Inflammatory macrophage treated with lipopolysaccharide for 1 hour (primary cell): ENCODE measurements around the gene COX7A2L.
"Not testable (repeated sequence)": the region's sequence is repeated elsewhere in the genome, so short reads cannot be mapped to it uniquely, and the experiment has no call there.

Experiments
- DNase-seq, 2 donors: peaks; one replicate each; pipeline ENCODE4 v3.0.0-alpha.2; 2020 to 2022

Gene COX7A2L

GRCh38 chr2:42366411-42366810, 5.4 kb upstream of the COX7A2L start:
- DNase-seq, result no peak

- no peak for DNase-seq
These were observed 3.6 kb upstream of the COX7A2L start for GRCh38 chr2:42364658-42365057.

- DNase-seq, result peak in 1 of 2 donors; percentile 20
These were observed 2.4 kb upstream of the COX7A2L start for GRCh38 chr2:42363413-42363812.

- DNase-seq, result no peak
These were observed 789 bp upstream of the COX7A2L start for GRCh38 chr2:42361728-42362283.

- DNase-seq, result no peak
These were observed 526 bp downstream of the COX7A2L start for GRCh38 chr2:42360493-42360889.

- peak; percentile 47 to 51 for DNase-seq
These were observed 993 bp downstream of the COX7A2L start for GRCh38 chr2:42359965-42360483.

GRCh38 chr2:42359304-42359964, 1.6 kb downstream of the COX7A2L start:
- DNase-seq, result peak in 1 of 2 donors; percentile 21

GRCh38 chr2:42353792-42354429, 7.1 kb downstream of the COX7A2L start:
- DNase-seq, result no peak

- no peak for DNase-seq
These were observed 9.2 kb downstream of the COX7A2L start for GRCh38 chr2:42351864-42352263.

- DNase-seq, result no peak
These were observed 10.5 kb downstream of the COX7A2L start for GRCh38 chr2:42350434-42351063.

- DNase-seq, result no peak
These were observed 12.8 kb downstream of the COX7A2L start for GRCh38 chr2:42348113-42348805.

- DNase-seq, result not testable (repeated sequence)
These were observed 13.5 kb downstream of the COX7A2L start for GRCh38 chr2:42347518-42347917.

GRCh38 chr2:42346856-42347255, 14.2 kb downstream of the COX7A2L start:
- DNase-seq, result not testable (repeated sequence)

GRCh38 chr2:42345986-42346385, 15.0 kb downstream of the COX7A2L start:
- no peak for DNase-seq

- DNase-seq, result no peak
These were observed 18.2 kb downstream of the COX7A2L start for GRCh38 chr2:42342795-42343241.

GRCh38 chr2:42342061-42342794, 18.8 kb downstream of the COX7A2L start:
- peak; percentile 51 to 59 for DNase-seq

- DNase-seq, result no peak
These were observed 19.9 kb downstream of the COX7A2L start for GRCh38 chr2:42340938-42341636.

GRCh38 chr2:42340045-42340937, 20.7 kb downstream of the COX7A2L start:
- DNase-seq, result no peak

- no peak for DNase-seq
These were observed 21.7 kb downstream of the COX7A2L start for GRCh38 chr2:42339191-42339912.
